Iris pigment epithelial cell (primary cell): ENCODE data around the gene TOMM70.
"Not testable (repeated sequence)": the region's sequence is repeated elsewhere in the genome, so short reads cannot be mapped to it uniquely, and the experiment has no call there.

Experiments used
- DNase-seq: peaks from one replicate; pipeline ENCODE4 v3.0.0-alpha.2; 2011; ENCODE audit warnings: low read depth

TOMM70 gene

DNA sequence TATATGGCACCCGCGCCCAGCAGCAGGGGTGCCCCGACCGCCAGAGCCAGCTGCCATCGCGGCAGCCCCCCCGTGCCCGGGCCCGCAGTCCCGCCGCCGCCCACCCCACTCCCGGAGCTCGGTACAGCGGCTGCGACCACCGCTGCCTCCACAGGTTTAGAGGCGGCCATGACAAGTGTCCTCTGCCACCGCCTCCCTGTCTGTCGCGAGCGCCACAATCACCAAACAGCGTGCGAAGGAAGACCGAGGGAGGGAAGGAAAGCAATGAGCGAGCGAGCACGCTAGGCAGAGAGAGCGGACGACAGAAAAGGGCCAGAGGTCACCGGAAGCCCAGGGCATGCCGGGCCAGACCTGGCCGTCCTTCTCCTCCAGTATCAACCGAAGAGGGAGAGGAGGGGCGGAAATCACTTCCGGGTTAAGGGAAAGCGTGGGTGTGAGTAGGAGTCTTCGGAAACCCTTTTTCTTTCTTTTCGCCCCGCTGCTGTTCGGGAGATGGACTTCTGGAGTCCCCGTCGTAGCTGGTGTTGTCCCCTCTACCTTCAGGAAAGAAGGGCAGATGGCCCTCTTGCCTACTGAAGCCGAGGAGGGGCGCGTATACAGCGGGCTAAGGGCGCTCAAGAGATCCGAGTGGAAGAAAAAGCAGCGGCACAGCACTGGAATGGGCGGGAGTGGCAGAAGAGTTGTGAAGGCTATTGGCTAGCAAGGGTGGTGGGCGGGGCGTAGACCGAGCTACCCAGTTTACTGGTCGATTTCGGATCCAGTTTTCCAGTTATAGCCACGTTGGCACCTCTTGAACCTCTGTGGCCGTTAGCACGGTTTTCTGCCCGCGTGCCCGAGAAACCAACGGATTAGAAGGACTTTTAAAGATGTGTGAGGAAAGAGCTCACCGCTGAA is at the start of gene TOMM70, which contains the start of gene LNP1:
TOMM70 (minus strand) TSS at position 310 of the 894 bp plus-strand sequence; CDS start at position 170, 140 bp downstream.
LNP1 (plus strand) TSS at position 760 of the 894 bp plus-strand sequence. CDS start 28,191 bp downstream, outside the sequence.
- peak; percentile 97 for DNase-seq

DNA sequence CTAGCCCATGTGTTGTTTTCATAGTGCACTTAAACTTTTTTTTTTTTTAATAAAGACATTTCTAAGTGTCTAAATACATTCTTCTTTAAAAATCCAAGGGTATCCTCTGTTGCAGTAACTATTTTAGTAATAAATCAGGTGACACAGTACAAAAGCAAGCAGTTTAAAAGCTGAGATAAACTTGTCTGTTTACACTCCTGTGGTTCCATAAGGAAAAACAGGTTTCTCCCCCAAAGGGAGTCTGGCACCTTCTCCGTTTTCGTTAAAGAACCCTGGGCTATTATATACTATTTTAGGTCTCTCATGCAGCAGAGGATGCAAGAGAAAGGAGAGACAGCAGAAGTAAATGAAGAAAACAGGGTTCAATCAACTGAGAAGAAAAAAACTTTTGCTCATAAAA is 48.3 kb upstream of the TOMM70 start:
- no peak for DNase-seq

DNA sequence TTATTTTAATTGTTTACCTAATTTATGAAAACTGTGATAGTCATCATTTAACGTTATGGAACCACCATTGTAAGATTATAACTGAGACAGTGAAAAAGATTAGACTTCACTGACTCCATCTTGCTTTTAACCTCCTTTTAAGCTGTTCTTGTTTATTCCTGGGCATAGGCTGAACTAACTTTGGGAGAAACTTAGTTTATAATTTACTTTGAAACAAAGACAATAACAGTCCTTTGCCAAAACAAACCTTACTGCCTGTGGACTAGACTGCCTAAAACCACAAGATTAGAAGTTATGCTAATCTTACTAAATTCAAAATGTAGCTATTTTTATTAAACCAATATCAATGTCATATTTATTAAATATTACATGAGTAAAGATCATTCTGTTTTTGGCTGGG is 47.2 kb upstream of the TOMM70 start:
- no peak for DNase-seq

DNA sequence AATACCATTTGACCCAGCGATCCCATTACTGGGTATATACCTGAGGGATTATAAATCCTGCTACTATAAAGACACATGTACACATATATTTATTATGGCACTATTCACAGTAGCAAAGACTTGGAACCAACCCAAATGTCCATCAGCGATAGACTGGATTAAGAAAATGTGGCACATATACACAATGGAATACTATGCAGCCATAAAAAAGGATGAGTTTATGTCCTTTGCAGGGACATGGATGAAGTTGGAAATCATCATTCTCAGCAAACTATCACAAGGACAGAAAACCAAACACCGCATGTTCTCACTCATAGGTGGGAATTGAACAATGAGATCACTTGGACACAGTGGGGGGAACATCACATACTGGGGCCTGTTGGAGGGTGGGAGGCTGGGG is 46.2 kb upstream of the TOMM70 start:
- DNase-seq = not testable (repeated sequence)

DNA sequence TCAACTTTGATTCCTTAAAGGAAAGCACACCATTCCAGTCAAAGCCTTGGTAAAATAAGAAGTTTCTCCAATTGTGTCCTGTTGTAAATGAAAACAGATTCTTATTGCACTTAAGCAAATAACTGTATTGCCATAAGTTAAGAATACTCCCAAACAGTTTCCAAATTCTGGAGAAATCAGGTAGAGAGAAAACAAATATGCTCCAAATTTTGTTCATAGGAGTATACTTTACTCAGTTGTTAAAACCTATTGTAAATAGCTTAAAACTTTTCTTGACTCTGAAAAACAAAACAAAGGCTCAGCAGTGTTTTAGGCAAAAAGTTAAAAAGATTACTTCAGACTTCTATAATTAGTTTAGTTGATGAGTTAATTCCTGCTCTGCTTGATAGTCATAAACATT is 42.8 kb upstream of the TOMM70 start:
- DNase-seq = no peak

DNA sequence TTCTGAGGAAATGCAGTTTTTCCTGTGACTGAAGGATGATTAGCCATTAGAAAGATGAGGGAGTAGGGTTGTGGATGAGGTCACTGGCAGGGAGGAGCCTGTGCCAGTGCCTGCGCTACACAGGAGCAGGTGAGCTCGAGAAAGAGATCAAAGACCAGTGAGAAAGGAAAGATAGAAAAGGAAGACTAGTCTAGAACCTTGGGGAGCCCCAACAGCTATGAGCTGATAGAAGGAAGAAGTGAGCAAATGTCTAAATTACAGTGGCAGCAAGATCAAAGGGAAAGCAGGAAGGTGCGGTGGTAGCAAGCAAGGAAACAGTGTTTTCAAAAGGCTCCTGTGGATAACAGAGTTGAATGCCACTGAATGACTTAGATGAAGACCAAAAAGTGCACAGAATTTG is 40.0 kb upstream of the TOMM70 start:
- no peak for DNase-seq

DNA sequence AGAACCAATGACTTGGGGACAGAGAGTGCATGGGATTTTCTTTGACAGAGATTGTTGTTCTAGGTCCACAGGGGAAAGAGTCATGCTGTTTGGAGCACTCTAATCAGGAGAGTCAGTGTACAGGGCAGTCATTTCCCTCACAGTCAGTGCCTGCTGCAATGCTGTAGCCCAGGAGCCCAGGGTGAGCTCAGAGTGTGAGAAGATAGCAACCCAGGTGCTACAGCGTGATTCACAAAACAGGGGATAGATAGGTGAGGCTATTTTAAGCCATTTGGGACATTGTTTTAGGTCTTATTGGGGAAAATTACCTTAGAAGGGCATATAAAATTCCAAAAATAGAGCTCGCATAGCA is 37.7 kb upstream of the TOMM70 start:
- DNase-seq = no peak

DNA sequence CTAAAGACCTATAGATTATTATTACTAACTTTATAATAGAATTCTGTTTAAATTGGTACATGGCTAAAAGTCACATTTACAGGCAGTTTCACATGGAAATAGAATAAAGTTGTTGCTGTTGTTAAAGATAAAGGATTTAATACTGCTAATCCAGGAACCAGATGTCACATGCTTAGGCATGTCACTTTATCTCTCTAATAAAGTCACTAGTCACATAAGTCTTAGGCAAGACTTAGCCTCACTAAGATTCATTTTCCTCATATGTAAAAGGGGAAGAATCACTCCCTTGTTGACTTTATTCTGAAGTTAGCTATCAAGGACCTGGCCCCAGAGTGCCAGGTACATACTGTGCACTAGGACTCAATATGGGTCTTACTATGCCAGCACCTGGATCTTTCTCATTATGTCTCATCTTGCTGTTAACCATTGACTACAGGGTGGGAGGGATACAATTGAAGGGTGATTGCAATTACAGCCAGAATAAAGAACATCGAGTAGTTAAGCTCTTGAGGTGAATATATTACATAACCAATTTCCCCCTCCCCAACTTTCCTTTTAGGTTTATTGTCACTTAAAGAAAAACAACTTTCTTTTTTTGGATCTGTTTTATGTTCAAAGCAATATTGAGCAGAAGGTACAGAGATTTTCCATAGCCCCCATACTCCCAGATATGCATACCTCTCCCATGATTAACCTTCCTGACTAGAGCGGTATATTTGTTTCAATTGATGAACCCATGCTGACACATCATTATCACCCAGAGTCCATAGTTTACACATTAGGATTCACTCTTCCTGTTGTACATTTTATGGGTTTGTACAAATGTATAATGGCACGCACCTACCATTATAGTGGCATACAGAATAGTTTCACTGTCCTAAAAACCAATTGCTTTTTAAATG is 37.1 kb upstream of the TOMM70 start:
- no peak for DNase-seq

DNA sequence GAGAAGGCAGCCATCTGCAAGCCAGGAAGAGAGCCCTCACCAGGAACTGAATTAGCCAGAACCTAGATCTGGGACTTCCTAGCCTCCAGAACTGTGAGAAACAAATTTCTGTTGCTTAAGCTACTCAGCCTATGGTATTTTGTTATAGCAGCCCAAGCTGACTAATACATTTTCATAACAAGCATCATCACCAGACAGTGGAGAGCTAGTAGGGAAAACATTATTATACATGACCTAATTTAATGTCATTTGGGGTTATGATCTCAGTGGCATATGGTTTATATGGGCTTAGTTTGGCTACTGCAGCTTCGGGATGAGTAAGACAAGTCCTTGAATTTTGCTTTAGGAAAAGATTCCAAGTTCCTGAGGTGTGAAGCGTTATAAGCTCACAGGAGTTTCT is 36.1 kb upstream of the TOMM70 start:
- no peak for DNase-seq

DNA sequence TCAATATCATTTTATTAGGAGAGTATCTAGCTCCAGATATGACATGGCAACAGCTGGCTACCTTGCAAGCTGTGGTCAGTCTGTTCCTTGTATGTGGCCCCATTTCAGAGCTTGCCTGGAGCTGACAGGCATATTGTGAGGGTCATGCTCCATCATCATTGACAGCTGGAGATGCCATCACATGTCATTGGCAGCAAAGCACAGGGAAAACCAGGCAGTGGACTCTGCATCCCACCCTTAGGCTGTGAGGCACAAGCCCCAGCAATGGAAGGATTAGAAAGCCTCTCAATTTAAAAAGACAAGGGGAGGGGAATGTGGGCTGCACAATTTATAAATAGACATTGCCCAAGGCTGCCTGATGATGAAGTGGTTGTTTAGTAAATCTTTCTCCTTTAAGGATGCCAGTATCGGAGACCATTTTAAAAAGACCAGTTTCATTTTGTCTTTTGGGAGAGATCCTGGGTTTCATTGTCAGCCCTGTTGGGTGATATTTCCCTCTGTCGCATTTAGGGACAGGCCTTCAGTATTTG is 28.4 kb upstream of the TOMM70 start:
- DNase-seq = no peak

DNA sequence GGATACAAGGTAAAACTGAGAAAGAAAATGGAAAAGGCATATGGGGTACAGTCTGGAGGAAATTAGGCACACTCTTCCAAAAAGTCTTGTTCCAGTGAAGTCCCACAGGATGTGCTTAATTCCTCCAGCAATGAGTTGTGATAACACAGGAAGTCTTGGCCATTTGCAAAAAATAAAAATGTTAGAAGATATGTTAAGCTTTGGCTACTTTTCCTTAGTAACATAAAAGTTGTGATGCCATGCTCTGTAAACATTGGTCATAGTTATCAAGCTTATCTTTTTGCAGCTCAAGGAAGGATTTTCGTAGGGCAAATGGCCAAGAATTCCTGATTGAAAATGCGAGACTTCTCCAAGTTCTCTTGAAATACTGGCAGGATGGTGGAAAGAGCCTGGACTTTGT is 26.8 kb upstream of the TOMM70 start:
- DNase-seq = peak; percentile 15

DNA sequence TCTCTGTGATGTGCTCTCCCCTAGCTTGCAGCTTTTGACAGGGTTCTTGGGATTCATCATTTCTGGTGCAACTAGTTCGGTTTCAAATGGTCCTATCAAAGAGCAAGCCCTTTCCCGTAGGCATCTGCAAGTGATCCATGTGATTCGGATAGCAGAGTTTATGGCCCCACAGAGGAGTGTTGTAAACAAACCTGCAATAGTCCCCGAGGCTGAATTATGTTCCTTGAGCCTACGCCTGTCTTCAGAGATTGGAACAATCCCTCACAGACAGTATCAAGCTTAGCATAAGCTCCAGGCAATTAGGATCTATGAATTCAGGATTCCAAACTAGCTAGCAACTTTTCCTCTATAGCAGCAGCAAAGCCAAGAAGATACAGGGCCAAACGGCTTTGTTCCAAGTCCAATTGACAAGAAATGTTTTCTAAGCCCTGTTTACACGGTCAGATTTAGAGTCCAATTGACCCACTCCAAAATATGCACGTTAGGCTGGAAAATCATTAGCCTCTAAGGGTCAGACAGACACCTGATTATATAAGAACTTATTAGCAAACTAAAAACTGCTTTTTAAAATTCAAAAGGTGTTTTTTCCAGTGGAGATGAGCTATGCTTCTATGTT is 25.3 kb upstream of the TOMM70 start:
- no peak for DNase-seq

DNA sequence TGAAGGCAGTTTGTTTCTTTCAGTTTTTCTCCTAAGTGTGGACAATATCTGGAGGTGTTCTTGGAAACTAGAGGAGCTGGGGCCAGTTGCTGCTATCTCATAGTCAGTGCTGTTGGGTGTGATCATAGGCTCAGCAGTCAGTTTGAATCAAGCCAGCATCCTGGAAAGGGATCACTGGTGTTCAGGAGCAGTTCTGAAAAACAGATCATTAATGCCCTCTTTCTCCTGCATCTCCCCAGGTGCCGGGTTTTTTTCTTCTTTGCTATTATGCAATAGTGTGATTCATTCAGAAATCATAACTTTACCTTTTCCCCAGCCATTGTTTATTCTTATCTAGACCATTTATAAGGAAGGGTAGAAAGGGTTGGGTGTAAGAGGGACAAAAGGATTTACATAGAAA is 24.4 kb upstream of the TOMM70 start:
- DNase-seq = no peak

DNA sequence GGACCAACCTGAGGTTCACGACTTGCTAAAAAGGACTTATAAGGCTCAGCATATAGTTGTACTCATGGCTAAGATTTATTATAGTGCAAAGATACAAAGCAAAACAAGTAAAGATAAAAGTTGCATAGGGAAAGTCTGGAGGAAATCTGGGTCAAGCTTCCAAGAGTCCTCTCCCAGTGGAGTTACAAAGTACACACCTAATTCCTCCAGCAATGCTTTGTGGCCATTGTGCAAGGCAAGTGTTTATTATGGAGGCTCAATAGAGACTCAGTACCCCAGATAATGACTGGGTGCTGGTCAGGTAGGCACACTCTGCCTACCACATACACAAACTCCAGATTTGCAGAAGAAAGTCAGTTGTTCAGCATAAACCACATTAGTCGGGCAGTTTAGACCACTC is 23.4 kb upstream of the TOMM70 start:
- no peak for DNase-seq

DNA sequence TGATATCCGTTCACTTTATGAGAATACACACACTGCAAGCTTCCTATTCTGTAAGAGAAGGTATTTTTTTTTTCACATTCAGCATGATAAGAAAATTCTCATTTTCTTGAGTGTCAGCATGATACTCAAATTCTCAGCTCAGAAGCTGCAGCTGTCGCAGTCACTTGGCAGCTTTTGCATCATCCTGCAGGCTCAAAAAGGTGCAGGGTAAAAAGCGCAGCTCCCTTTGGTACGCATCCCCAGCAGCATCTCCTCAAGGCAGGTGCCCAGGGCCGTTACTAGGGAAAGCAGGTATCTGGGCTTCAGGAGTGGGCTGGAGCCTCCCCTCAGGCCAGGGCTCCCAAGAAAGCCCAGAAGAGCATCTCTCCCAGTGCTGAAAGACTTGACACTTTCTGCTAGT is 22.7 kb upstream of the TOMM70 start:
- DNase-seq = no peak

DNA sequence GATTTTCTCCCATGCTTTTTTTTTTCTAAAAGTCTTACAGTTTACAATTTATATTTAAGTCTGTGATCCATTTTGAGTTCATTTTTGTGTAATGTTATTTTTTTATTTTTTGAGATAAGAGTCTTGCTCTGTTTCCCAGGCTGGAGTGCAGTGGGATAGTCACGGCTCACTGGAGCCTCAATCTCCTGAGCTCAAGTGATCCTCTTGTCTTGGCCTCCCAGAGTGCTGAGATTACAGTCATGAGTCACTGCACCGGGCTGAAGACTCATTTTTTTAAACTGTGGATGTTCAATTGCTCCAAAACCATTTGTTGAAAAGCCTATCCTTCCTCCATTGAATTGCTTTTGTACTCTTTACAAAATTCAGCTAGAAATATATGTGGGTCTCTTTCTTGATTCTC is 20.0 kb upstream of the TOMM70 start:
- DNase-seq = no peak

DNA sequence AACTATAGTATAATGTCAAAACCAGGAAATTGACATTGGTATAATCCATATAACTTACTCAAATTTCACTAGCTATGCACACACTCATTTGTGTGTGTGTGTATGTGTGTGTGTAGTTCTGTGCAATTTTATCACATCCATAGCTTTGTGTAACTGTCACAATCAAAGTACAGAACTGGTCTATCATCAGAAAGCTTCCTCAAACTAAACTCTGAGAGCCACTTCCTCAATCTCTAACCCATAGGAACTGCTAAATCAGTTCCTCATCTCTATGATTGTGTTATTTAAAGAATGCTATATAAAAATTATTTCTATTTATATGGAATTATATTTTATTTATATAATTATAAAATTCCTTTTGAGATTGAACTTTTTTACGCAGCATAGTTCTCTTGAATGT is 18.5 kb upstream of the TOMM70 start:
- DNase-seq = no peak

DNA sequence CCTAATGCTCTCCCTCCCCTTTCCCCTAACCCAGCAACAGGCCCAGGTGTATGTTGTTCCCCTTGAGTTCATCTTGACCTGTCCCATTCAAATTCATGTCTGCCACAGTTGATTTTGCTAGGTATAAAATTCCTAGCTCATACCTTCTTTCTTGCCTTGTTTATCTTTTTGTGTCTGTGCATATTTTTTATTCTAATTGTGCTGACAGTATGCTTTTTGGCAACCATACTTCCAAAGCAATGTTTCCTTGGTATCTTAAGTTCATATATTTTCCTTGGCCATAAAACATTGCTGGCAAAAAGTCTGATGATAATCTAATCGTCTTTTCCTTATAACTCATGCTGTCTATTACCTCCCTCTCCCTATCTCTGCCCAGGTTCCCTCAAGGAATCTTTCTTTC is 16.0 kb upstream of the TOMM70 start:
- no peak for DNase-seq

DNA sequence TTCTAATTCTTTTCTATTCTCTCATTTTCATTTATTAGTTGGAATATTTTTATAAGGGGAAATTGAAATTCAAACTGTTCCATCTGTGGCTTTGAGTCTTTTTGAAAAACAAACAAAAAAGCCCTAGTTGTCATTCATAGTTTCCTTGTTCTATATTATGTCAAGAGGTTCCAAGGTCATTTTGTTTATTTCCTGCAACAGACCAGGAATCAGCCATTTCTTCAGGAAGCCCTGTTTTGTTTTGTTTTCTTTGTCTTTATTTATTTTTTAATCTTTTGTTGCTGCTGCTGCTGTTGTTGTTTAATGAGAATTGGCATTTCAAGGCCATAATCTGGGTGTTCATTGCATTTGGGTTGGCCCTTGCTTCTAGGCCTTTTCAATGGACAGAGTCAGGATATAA is 15.3 kb upstream of the TOMM70 start:
- DNase-seq = no peak

DNA sequence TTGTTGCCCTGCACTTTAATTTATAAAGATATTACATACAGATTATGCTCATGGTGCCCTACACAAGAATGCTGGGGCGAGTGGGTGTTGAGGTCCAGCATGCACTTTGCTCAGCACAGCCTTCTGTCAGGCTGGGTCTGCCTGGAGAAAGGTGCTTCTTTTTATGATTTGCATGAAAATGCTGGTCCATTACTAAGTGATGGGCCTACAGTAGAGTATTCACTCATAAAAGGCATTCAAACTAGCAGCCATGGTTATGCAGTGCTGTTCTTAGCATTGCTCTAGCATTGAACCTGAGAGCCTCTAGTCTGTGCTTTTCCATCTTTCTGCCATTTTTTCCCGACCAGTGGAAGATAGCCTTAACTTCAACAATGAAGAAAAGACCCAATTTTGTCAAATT is 12.7 kb upstream of the TOMM70 start:
- no peak for DNase-seq

DNA sequence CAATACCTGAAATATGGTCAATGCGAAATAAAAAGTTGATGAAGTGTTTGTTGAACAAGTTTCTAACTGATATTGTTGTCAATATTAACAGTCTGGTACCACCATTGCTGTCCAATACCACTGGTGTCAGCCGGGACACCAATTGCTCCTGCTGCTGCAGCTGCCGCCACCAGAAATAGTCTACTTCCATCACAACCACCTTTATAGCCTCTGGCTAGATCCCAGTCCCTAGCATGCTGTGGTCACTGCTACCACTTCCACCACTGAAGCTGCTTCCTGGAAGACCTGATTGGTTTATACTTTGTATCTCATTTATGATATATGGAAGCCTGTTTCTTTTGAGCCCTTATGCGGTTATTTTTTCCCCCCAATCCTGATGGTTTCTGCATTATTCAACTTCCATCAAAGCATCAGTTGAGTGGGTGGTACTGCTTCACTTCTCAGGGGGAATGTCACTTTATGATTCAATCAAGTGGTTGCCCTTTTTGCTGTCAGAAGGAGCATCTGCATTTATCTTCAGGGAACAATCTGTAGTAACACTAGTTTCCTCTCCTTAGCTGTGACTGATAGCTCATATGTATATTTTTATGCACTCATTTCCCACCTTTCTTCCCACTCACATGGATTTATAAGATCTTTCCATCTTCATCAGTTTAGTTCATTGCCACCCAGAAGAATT is 12.2 kb upstream of the TOMM70 start:
- no peak for DNase-seq
